Suprapubic skin (tissue), 3 donors: ENCODE measurements around the gene DNAH14.

Source experiments
- CTCF ChIP-seq, 2 donors: fragments of 200-600 bp in 1 of 2; fragments of 450-650 bp in 1 of 2; sonication (generic) in 1 of 2; IDR thresholded peaks; one replicate each; pipeline ENCODE4 v1.5.1; 2016 to 2019; ENCODE audit warnings: antibody characterized with exemption in 2 of 2, mild to moderate bottlenecking in 1 of 2, moderate library complexity in 1 of 2
- POLR2AphosphoS5 ChIP-seq, 3 donors: sonication (generic); formaldehyde crosslinking; IDR thresholded peaks; one replicate each; pipeline ENCODE4 v1.6.1; 2017; ENCODE audit warnings: antibody characterized with exemption in 3 of 3

- TF ChIP-seq POLR2AphosphoS5 (IDR thresholded peaks at IDR 0.05) (no peak), CTCF (IDR thresholded peaks at IDR 0.05) (no peak)
Measured at GRCh38 chr1:224906340-224906739, 23.1 kb upstream of the DNAH14 start.
